ENCODE data around the gene LINC00632.

LINC00632 gene

DNA sequence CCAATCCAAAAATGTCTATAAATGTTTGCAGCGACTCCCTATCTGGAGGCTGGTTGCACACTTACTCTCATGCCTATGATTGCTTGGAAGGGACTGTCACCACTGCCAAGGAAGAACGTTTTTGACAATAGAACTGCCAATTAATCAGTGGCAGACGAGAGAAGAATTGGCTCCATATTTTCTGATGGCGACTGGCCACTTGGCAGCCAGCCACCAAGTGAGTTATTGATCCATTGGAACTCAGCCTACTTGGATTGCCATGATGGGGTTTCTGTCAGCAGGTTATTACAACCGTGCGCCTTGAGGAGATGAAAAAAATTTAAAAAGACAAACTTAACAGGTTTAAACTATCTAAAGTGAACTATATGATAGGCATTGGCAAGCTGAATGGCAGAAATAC is 47.4 kb downstream of the LINC00632 start:
- in situ Hi-C loops (cut with MboI; ENCODE audit: low pct_unique_long_range_greater_than_20kb, low sequenced_read_pairs, unreplicated experiment) = no loop called here
- TF ChIP-seq, protein P1, sequence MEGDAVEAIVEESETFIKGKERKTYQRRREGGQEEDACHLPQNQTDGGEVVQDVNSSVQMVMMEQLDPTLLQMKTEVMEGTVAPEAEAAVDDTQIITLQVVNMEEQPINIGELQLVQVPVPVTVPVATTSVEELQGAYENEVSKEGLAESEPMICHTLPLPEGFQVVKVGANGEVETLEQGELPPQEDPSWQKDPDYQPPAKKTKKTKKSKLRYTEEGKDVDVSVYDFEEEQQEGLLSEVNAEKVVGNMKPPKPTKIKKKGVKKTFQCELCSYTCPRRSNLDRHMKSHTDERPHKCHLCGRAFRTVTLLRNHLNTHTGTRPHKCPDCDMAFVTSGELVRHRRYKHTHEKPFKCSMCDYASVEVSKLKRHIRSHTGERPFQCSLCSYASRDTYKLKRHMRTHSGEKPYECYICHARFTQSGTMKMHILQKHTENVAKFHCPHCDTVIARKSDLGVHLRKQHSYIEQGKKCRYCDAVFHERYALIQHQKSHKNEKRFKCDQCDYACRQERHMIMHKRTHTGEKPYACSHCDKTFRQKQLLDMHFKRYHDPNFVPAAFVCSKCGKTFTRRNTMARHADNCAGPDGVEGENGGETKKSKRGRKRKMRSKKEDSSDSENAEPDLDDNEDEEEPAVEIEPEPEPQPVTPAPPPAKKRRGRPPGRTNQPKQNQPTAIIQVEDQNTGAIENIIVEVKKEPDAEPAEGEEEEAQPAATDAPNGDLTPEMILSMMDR (IDR thresholded peaks at IDR 0.05; ENCODE audit: extremely low read depth, insufficient read depth, missing control alignments) = no peak
- DNase-seq (ENCODE audit: low spot score) = no peak

DNA sequence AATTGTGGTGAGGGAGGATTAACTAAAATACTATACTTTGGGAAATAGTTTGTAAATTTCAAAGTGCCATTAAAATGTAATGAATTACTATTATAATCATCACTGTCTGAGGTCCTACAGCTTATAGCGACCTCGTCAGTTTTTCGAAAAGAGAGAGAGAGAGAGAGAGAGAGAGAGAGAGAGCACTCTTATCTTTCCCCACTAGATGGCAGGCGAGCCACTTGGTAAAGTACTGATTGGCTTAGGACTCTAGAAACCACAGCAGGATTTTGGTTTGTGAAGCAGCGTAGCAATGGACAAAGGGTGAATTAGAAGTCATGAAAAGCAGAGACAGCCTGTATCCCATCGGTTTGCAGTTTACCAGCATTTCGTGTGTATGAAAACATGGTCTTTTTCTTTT is 52.5 kb downstream of the LINC00632 start:
- DNase-seq (ENCODE audit: low spot score) = peak; percentile 46
- in situ Hi-C loops (cut with MboI; ENCODE audit: low pct_unique_long_range_greater_than_20kb, low sequenced_read_pairs, unreplicated experiment) = no loop called here
- TF ChIP-seq, protein P1 (IDR thresholded peaks at IDR 0.05; ENCODE audit: extremely low read depth, insufficient read depth, missing control alignments) = peak; percentile 66

DNA sequence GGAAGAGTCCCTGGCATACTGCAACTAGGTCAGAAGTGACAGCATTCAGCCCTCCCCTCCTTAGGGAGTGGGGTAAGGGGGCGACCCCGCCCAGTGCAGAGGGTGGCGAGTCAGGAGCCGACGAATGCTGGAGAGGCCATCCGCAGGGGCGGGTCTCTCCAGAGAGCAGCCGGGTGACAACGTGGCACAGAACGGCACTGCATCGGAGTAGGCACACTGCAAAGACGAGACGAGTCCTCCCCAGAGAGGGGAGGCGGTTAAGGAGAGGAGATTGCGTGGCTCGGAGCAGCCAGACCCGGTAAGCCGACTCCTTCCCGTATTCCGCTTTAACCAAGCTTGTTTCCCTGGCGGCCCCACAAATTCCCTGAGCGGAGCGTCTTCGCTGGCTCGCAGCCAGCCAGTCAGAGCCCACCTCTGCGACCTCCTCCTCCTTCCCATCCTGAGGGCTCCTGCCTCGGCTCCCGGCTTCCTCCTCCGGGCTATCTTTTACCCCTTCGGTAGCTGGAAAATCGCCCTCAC is 54.9 kb downstream of the LINC00632 start:
- no peak for DNase-seq (ENCODE audit: low spot score)
- TF ChIP-seq, protein P1 (IDR thresholded peaks at IDR 0.05; ENCODE audit: extremely low read depth, insufficient read depth, missing control alignments) = no peak
- in situ Hi-C loops (cut with MboI; ENCODE audit: low pct_unique_long_range_greater_than_20kb, low sequenced_read_pairs, unreplicated experiment) = no loop called here

DNA sequence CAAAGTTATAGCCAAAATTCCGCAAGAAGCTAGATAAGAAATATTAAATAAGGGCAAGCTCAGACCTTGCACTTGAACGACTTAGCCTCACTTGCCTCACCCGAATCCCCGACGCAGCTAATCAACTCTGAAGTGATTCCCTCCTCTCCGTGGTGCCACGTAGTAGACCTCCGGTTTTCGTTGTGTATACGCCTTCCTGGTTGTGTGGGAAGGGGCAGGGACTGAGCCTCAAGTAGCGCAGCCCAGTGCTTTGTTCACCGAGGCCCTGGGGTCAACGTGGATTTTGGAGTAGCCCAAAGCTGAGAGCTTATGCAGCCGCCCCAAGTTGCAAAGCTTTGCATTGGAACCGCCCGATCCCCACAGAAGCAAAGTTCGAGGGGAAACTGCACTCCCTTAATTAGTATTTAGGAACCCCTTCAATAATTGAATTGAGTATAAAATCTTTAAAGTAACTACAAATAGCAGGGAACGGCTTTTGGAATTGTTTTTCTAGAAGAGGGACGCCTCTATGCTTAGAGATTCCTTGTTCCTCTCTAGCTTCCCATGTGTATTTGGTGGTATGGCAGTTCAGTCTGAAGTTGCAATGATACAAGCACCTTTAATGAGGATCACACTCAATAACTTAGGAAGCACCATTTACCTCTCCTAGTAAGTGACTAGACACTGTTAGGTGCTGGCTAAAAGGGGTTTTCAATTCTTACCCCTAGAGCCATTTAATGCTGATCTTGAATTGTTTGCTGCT is 55.7 kb downstream of the LINC00632 start:
- in situ Hi-C loops (cut with MboI; ENCODE audit: low pct_unique_long_range_greater_than_20kb, low sequenced_read_pairs, unreplicated experiment) = no loop called here
- no peak for DNase-seq (ENCODE audit: low spot score)
- TF ChIP-seq, protein P1 (IDR thresholded peaks at IDR 0.05; ENCODE audit: extremely low read depth, insufficient read depth, missing control alignments) = no peak

DNA sequence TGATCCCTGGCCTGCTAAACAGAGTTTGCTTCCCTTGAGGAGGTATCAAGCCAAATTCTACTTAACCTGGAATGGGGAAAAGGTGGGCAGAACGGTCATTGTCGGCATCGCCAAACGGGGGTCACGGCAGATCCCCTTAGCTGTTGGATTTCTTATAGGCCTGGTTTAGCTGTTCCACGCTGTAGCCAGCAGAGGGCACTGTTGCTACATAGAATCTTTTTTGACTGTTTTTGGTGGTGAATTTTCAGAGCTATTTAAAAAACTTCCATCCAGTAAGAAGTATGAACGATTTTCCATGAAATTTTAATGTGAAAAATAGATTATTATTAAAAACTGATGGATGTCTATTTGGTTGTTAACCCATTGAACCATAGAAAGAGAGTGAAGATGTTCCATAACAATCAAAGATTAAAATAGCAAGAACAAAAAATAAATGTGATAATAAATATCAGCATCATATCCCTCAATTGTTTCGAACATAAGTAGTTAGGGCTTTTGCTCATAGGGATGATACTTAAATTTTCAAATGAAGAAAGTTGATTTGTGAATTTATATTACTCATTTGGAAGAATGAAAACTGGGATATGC is 56.6 kb downstream of the LINC00632 start:
- TF ChIP-seq, protein P1 (IDR thresholded peaks at IDR 0.05; ENCODE audit: extremely low read depth, insufficient read depth, missing control alignments) = peak; percentile 90
- in situ Hi-C loops (cut with MboI; ENCODE audit: low pct_unique_long_range_greater_than_20kb, low sequenced_read_pairs, unreplicated experiment) = no loop called here
- DNase-seq (ENCODE audit: low spot score) = peak; percentile 37

DNA sequence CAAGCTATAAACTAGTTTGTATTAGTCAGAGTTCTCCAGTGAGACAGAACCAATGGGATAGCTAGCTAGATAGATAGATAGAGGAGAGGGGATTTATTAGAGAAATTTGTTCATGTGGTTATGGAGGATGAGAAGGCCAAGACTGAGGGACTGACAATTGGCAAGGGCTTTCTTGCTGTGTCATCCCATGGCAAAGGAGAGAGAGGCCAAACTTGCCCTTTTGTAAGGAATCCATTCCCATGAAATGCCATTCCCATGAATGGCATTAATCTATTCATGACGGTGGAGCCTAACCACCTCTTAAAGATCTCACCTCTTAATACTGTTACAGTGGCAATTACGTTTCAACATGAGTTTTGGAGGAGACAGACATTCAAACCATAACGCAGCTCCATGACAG is 58.1 kb downstream of the LINC00632 start:
- in situ Hi-C loops (cut with MboI; ENCODE audit: low pct_unique_long_range_greater_than_20kb, low sequenced_read_pairs, unreplicated experiment) = no loop called here
- no peak for DNase-seq (ENCODE audit: low spot score)
- TF ChIP-seq, protein P1 (IDR thresholded peaks at IDR 0.05; ENCODE audit: extremely low read depth, insufficient read depth, missing control alignments) = no peak
